Inferior parietal cortex (tissue), 1 donor: Measurements from ENCODE around the gene ASCL2.
"Not testable (repeated sequence)": the region's sequence is repeated elsewhere in the genome, so short reads cannot be mapped to it uniquely, and the experiment has no call there.

Source experiments
- DNase-seq: peaks from one replicate; pipeline ENCODE4 v3.0.0-alpha.2; 2016; ENCODE audit errors: extremely low spot score

ASCL2 gene

DNA sequence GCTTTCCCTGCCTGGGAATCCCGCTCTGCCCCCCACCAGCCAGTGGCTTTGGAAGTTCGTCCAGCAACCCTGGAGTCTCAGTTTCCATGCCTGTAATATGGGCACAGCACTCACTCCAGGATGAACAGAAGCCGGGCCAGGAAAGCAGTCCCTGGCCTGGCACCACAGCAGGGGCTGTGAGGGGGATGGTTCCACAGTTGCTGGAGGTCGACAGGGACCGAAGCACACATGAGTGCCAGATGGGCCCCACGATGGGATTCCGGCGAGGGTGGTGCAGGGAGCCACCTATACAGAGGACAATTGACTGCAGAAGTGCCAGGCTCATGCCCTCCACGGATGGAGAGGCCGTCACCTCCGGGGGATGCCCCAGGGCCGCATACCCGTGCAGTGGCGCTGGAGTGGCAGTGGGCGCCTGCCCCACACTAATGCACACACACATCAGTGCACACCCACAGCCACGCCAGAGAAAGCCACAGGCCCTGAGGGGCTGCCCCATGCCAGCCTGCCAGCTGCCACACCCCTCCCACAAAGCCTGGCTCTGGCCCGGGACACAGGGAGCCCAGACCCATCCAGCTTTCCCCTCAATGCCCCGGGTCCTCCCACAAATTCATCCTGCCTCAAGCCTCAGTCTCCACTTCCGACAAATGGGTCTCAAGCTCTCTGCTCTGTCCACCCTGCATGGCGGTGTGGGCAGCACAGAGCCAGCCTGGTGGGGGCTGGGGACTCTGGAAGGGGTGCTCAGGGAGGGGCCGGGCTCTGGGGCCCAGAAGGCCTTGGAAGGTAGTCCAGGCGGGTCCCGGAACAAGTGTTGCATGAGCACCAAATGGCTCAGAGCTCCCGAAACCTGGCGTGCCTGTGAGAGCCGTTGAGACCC lies 9.7 kb downstream of the ASCL2 start:
- DNase-seq = no peak

- no peak for DNase-seq
These were observed 10.4 kb downstream of the ASCL2 start for GRCh38 chr11:2259897-2260451.

DNA sequence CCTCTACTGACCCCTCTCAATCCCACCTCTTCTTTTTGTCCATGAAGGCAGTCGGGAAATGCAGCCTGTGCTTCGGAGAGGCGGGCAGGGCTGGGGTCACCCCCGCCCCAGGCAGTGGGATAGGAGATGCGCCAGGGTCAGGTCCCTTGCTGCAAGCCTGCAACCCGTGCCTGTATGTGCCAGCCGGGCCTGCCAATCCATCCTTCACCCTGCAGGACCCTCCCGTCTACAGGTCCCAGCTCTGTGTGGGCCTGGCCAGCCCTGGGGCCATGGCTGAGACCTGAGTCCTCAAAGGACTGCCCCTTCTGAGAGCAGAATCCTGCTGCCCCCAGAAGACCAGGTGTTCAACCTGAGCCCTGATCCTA lies 10.9 kb downstream of the ASCL2 start:
- no peak for DNase-seq

DNA sequence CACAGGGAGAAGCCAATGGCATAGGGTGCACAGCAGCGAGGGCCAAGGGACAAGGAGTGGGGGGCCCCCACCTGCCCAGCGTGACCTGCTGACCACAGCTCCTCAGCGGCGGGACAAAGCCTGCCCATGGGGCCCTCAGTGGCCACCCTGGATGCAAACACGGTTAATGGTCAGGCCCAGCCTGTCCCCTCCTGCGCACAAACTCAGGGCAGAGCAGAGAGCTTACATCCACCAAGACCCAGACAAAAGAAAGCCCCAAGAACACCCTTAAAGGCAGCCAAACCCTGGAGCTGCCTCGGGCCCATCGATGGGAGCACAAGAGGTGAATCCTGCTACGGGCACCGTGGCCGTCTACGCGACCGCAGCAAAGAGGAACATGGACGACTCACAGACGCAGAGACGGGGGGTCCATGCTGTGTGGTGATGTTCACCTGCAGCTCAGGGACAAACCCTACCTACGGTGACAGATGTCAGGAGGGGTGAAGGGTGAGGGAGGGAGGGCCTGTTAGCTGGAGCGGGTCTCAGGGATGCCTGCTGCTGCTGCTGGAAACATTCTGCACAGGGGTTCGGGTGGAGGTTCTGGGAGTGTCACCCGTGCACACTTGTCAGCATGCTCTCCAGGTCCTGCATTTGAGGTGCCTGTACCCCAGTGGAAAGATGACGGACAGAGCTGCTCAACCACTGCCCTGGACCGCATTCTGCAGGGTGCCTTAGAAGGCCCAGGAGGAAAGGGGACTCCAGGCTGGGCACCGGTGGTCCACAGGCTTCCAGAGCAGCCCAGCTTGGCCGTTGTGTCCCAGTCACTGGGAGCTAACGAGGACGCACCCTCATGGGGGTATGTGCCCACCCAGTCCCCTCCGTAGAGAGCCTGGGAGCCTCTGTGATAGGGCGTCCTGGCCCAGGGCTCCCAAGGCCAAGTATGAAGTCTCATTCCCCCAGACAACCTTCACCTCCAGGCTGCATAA lies 11.6 kb downstream of the ASCL2 start:
- no peak for DNase-seq

GRCh38 chr11:2256951-2257700 lies 13.3 kb downstream of the ASCL2 start:
- no peak for DNase-seq

GRCh38 chr11:2256293-2256913 lies 14.0 kb downstream of the ASCL2 start:
- DNase-seq = no peak

DNA sequence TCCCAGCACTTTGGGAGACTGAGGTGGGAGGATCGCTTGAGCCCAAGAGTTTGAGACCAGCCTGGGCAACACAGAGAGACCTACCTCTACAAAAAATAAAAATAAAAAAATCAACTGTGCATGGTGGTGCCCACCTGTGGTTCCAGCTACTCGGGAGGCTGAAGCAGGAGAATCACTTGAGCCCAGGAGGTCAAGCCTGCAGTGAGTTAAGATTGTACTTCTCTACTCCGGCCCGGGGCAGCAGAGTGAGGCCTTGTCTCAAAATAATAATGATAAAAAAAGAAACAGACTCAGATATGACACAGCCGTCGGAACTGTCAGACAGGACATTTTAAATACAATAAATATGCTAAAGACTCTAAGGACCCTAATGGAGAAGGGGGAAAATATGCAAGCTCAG lies 18.4 kb downstream of the ASCL2 start:
- no peak for DNase-seq

- no peak for DNase-seq
These were observed 19.2 kb downstream of the ASCL2 start for GRCh38 chr11:2251138-2251537.

- no peak for DNase-seq
These were observed 19.9 kb downstream of the ASCL2 start for GRCh38 chr11:2250485-2250884.

DNA sequence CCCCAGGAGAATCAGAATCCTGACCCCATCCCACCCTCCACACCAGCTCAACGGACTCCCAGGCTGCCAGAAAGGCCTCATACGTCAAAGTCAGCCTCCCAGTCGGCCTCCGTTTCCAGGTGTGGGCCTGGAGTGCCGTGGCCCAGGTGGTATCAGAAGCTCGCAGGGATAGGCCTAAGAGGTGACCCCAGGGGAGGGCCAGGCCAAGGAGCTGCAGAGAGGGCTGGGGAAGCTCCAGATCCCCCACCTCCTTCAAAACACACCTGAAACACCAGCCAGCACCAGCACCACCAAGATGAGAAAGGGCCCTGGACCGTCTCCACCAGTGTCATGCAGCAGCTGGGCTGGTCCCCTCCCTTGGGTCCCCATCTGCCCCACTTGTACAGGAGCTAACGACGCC lies 20.3 kb downstream of the ASCL2 start:
- DNase-seq = no peak

DNA sequence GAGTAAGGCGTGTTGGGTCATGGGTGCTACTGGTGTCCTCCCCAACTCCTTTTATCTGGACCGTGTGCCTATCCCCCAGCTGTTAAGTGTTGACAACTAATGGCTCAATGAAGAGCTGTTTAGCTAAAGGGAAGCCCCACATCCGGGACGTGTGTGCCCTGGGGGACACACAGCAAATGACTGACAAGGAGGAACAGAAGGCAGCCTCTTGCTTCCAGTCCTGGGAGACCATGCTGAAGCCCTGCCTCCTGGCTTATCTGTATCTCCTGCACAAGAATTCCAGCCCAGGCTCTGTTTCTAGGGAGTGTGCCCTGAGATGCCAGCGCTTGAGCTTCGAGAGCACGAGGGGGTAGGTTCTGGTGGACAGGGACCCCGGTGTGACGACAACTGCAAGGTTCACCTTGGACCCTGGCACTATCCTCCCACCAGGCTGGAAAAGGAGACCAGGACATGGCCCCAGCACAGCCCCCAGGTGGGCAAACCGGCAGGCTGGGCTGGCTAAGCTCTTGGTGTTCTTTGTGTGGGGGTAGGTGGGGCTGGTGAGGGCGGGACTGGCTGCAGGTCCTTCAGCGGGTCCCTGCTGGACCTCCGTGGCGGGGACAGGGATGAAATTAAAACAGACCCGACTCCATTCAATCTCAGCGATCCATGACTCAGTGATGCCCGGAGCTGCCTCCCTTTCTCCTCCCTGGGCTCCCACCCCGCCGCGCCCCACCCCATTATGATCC lies 21.0 kb downstream of the ASCL2 start:
- no peak for DNase-seq

DNA sequence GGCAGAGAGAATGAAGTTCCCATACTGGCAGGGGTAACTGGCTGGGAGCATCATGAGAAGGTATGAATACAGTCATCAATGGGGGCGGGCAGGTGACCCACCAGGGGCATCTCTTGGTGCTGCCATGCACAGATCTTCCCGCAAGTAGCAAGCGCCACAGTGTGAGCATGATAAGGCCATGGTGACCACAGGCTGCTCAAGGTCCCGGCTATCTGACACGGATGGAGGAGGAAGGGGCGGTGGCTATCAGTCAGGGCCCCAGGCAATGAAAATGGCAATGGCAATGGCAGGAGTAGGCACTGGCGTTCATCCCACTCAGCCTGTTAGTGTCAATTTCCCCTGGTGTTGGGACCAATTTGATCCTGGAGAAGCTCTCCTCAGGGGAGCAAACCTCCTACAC lies 21.6 kb downstream of the ASCL2 start:
- DNase-seq = no peak

DNA sequence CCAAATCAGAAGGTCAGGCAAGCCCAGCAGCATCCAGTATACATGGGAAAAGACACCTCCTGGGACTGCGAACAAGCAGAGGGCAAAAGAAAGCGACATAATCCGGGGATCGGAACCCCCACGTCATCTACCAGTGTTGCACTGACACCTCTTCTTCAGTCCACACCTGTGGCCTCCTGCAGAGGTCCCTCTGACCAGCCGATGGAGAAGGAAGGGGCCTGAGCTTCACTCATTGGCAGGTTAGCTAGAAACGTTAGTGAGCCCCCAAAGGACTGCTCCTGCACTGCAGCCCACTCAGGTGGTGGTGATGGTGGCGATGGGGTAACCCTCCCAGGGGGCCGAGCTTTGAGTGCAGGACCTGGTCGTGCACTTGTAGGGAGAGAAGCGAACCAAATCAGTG lies 22.1 kb downstream of the ASCL2 start:
- DNase-seq = no peak

DNA sequence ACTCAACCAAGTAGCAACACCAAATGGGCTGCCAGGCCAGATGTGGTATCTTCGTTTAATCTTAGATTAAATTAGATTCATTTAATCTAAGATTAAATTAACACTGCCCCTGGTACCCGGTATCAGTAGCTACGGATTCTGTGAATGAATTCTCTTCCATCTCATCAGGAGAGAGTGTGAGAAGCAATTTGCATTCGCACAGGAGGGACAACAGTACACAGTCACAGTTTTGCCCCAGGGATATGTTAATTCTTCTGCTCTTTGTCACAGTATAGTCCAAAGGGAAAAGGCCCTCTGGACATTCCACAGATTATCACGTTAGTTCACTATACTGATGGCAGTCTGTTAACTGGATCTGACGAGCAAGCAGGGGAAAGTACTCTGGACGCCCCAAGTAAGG lies 22.9 kb downstream of the ASCL2 start:
- DNase-seq = no peak

- DNase-seq = no peak
These were observed 29.6 kb downstream of the ASCL2 start for GRCh38 chr11:2240834-2241233.

DNA sequence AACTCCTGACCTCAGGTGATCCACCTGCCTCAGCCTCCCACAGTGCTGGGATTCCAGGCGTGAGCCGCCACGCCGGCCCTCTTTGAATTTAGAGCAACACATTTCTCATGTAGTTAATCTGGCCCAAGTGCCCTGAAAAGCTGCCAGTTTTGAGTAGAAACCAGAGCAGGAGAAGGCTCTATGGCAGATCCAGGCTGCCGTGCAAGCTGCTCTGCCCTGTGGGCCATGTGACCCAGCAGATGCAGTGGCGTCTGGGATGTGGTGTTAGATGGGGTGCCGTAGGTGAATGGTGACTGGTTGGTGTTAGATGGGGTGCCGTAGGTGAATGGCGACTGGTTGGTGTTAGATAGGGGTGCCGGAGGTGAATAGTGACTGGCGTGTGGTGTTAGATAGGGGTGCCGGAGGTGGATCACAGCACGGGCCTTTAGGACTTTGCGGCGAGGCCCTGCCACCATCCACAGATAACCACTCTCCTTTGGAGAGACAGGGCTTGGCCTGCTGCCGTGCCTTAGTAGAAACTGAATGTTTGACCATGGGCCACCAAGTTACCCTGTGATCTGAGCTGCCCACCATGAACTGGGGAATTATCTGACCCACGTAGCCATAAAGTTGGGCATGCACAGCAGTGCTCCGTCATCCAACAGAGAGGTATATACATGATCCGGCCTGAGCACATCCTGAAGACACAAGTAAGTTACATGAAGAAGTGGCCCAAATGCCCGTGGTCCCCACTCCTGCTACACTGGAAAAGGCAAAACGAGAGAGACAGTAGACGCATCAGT lies 32.7 kb downstream of the ASCL2 start:
- DNase-seq = no peak

DNA sequence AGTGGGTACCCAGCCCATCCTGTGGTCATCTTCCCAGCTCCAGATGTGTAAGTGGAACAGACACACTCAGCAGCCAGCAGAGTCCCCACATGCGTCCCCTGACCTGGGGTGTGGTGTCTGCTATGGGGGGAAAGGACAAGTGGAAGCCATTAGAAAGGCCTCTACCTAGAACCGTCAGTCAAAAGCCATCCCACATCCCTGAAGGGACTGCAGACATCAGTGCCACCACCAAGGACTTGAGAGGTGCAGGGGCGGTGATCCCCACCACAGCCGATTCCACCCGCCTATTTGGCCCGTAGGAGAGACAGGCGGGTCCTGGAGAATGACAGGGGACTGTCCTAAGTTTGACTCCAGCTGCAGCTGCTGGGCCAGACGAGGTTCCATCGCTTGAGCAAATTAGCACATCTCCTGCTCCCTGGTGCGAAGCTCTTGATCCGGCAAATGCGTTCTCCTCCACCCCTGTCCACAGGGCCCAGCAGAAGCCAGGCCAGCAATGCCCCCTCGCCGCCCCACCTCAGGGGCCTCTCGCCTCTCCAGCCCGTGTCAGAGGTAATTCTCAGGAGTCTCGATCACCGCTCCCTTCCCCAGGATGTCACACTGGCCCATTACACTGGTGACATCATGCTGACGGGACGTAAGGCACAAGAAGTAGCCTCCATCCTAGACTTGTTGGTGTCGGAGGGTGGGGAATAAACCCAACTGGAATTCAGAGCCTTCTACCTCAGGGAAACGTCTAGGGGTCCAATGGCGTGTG lies 33.8 kb downstream of the ASCL2 start:
- DNase-seq = not testable (repeated sequence)

- no peak for DNase-seq
These were observed 34.6 kb downstream of the ASCL2 start for GRCh38 chr11:2235588-2236326.
